Activated T-cell treated with anti-CD3 and anti-CD28 coated beads, Interleukin-2, amount 50 U/mL, for 72 hours (primary cell): ENCODE data around the gene TRAM2. TPM values are rescaled to one million over a fixed set of nuclear protein-coding genes. Genes with fewer than 3 reads are reported as not detected.

ENCODE experiments used
- ATAC-seq, 2 donors: fragments of 150-1000 bp; cut with Tn5 transposase; replicated peaks in 1 of 2; 2 replicates each; pipeline ENCODE4 v1.10.0; 2021; ENCODE audit warnings: moderate library complexity in 2 of 2, mild to moderate bottlenecking in 1 of 2
- DNase-seq, 2 donors: peaks; one replicate each; pipeline ENCODE4 v3.0.0; 2021 to 2022; ENCODE audit warnings: mixed read lengths in 1 of 2
- H3K27ac Mint-ChIP-seq: one replicate; pipeline ENCODE4 v1.8.0; 2022; ENCODE audit warnings: mild to moderate bottlenecking, moderate library complexity, mixed read lengths
- H3K27me3 Mint-ChIP-seq: one replicate; pipeline ENCODE4 v1.8.0; 2022; ENCODE audit warnings: low read depth, mixed read lengths
- H3K36me3 Mint-ChIP-seq, 2 donors: one replicate each; pipeline ENCODE4 v1.8.0; 2022; ENCODE audit warnings: mixed read lengths in 2 of 2, mild to moderate bottlenecking in 1 of 2; ENCODE audit not compliant: insufficient read depth in 2 of 2
- H3K4me1 Mint-ChIP-seq: one replicate; pipeline ENCODE4 v1.8.0; 2022; ENCODE audit warnings: low read depth, mixed read lengths
- H3K4me3 Mint-ChIP-seq, 2 donors: one replicate each; pipeline ENCODE4 v1.8.0; 2022; ENCODE audit warnings: mild to moderate bottlenecking in 2 of 2, mixed read lengths in 2 of 2, moderate library complexity in 2 of 2
- H3K9me3 Mint-ChIP-seq, 2 donors: one replicate each; pipeline ENCODE4 v1.8.0; 2022; ENCODE audit warnings: mixed read lengths in 2 of 2
- total RNA-seq, 2 donors: library from RNA; stranded (reverse); gene quantifications; one replicate each; pipeline ENCODE4 v1.2.3, GENCODE V29; 2022

Gene TRAM2
- total RNA-seq, 2 donors from 2014 or later = 4.9 to 5.2 TPM

GRCh38 chr6:52518279-52518945 is 58.4 kb downstream of the TRAM2 start:
- DNase-seq (no peak), ATAC-seq (no peak)
- Mint-ChIP-seq H3K27me3 (no peaks in the 10 kb centered on the region), H3K27ac (no peak overlapping the region), H3K4me1 (peaks cover 29% of the 10 kb centered on the region), H3K9me3 (no peaks in the 10 kb centered on the region), H3K4me3 (no peak overlapping the region), H3K36me3 (no peaks in the 10 kb centered on the region)

GRCh38 chr6:52517502-52518278 is 59.2 kb downstream of the TRAM2 start:
- Mint-ChIP-seq H3K9me3 (no peaks in the 10 kb centered on the region), H3K36me3 (no peaks in the 10 kb centered on the region), H3K27me3 (no peaks in the 10 kb centered on the region), H3K4me1 (peaks cover 26% of the 10 kb centered on the region), H3K4me3 (no peak overlapping the region), H3K27ac (peak overlapping the region; percentile 3)
- ATAC-seq (peak; percentile 97 to 100), DNase-seq (peak; percentile 62 to 71)

GRCh38 chr6:52516943-52517342 is 59.9 kb downstream of the TRAM2 start:
- Mint-ChIP-seq H3K27ac (no peak overlapping the region), H3K4me3 (no peak overlapping the region), H3K4me1 (peaks cover 23% of the 10 kb centered on the region), H3K36me3 (no peaks in the 10 kb centered on the region), H3K9me3 (no peaks in the 10 kb centered on the region), H3K27me3 (no peaks in the 10 kb centered on the region)
- no peak for DNase-seq
- no peak for ATAC-seq

- no peaks in the 10 kb centered on the region for H3K36me3 Mint-ChIP-seq
- peaks cover 23% of the 10 kb centered on the region for H3K4me1 Mint-ChIP-seq
- H3K27ac Mint-ChIP-seq = no peak overlapping the region
- DNase-seq (no peak), ATAC-seq (no peak)
- H3K4me3 Mint-ChIP-seq = no peak overlapping the region
- H3K9me3 Mint-ChIP-seq = no peaks in the 10 kb centered on the region
- H3K27me3 Mint-ChIP-seq = no peaks in the 10 kb centered on the region
Measured at GRCh38 chr6:52516269-52516668, 60.6 kb downstream of the TRAM2 start.

GRCh38 chr6:52515219-52515960 is 61.5 kb downstream of the TRAM2 start:
- Mint-ChIP-seq H3K27ac (no peak overlapping the region), H3K4me3 (no peak overlapping the region), H3K36me3 (no peaks in the 10 kb centered on the region), H3K9me3 (no peaks in the 10 kb centered on the region), H3K27me3 (no peaks in the 10 kb centered on the region), H3K4me1 (peaks cover 23% of the 10 kb centered on the region)
- DNase-seq (no peak), ATAC-seq (no peak)

- ATAC-seq = peak in 1 of 2 donors; percentile 31
Measured at GRCh38 chr6:52514514-52514913, 62.3 kb downstream of the TRAM2 start.

GRCh38 chr6:52513896-52514295 is 63.0 kb downstream of the TRAM2 start:
- Mint-ChIP-seq H3K4me1 (peaks cover 23% of the 10 kb centered on the region), H3K27ac (no peak overlapping the region), H3K27me3 (no peaks in the 10 kb centered on the region), H3K4me3 (no peak overlapping the region), H3K9me3 (no peaks in the 10 kb centered on the region), H3K36me3 (no peaks in the 10 kb centered on the region)
- ATAC-seq = no peak
- DNase-seq = no peak

More at GRCh38 chr6:52514514-52514913, 62.3 kb downstream of the TRAM2 start:
- Mint-ChIP-seq H3K27ac (no peak overlapping the region), H3K4me1 (peaks cover 23% of the 10 kb centered on the region), H3K36me3 (no peaks in the 10 kb centered on the region), H3K4me3 (no peak overlapping the region), H3K27me3 (no peaks in the 10 kb centered on the region), H3K9me3 (no peaks in the 10 kb centered on the region)
- no peak for DNase-seq

GRCh38 chr6:52513464-52513863 is 63.4 kb downstream of the TRAM2 start:
- Mint-ChIP-seq H3K27me3 (no peaks in the 10 kb centered on the region), H3K4me3 (no peak overlapping the region), H3K36me3 (no peaks in the 10 kb centered on the region), H3K9me3 (no peaks in the 10 kb centered on the region), H3K4me1 (peaks cover 23% of the 10 kb centered on the region), H3K27ac (no peak overlapping the region)
- ATAC-seq (no peak), DNase-seq (no peak)

GRCh38 chr6:52512199-52512598 is 64.7 kb downstream of the TRAM2 start:
- no peak overlapping the region for H3K4me3 Mint-ChIP-seq
- peaks cover 13% of the 10 kb centered on the region for H3K4me1 Mint-ChIP-seq
- no peaks in the 10 kb centered on the region for H3K36me3 Mint-ChIP-seq
- H3K27me3 Mint-ChIP-seq = no peaks in the 10 kb centered on the region
- DNase-seq = no peak
- ATAC-seq = no peak
- no peak overlapping the region for H3K27ac Mint-ChIP-seq
- no peaks in the 10 kb centered on the region for H3K9me3 Mint-ChIP-seq

GRCh38 chr6:52511572-52512151 is 65.2 kb downstream of the TRAM2 start:
- Mint-ChIP-seq H3K27ac (no peak overlapping the region), H3K27me3 (no peaks in the 10 kb centered on the region), H3K4me1 (peaks cover 12% of the 10 kb centered on the region), H3K4me3 (no peak overlapping the region), H3K36me3 (no peaks in the 10 kb centered on the region), H3K9me3 (no peaks in the 10 kb centered on the region)
- ATAC-seq (no peak), DNase-seq (no peak)

GRCh38 chr6:52511163-52511562 is 65.7 kb downstream of the TRAM2 start:
- H3K36me3 Mint-ChIP-seq = no peaks in the 10 kb centered on the region
- H3K4me3 Mint-ChIP-seq = no peak overlapping the region
- H3K4me1 Mint-ChIP-seq = peaks cover 12% of the 10 kb centered on the region
- ATAC-seq = no peak
- no peak for DNase-seq
- H3K27ac Mint-ChIP-seq = no peak overlapping the region
- H3K27me3 Mint-ChIP-seq = no peaks in the 10 kb centered on the region
- H3K9me3 Mint-ChIP-seq = no peaks in the 10 kb centered on the region

GRCh38 chr6:52510213-52510562 is 66.7 kb downstream of the TRAM2 start:
- no peaks in the 10 kb centered on the region for H3K9me3 Mint-ChIP-seq
- no peak overlapping the region for H3K4me3 Mint-ChIP-seq
- ATAC-seq = no peak
- DNase-seq = no peak
- peaks cover 12% of the 10 kb centered on the region for H3K4me1 Mint-ChIP-seq
- no peaks in the 10 kb centered on the region for H3K27me3 Mint-ChIP-seq
- peak overlapping the region; percentile 55 for H3K27ac Mint-ChIP-seq
- H3K36me3 Mint-ChIP-seq = no peaks in the 10 kb centered on the region
